OCI-LY3 (cell line): ENCODE measurements around the gene DSE.

Experiments
- CTCF ChIP-seq: fragments of 200-600, 300-600 bp; sonication (generic); IDR thresholded peaks from 2 replicates; pipeline ENCODE4 v1.5.1; 2014; ENCODE audit warnings: antibody characterized with exemption, low read length, low read depth
- EZH2phosphoT487 ChIP-seq: fragments of 200-600 bp; shearing (Covaris generic); IDR thresholded peaks from 2 replicates; pipeline ENCODE4 v1.6.1; 2018; ENCODE audit warnings: antibody characterized with exemption, mixed run types, low read depth

GRCh38 chr6:116483616-116484015 lies 112.9 kb downstream of the DSE start:
- TF ChIP-seq CTCF (no peak), EZH2phosphoT487 (no peak)
